Measurements from ENCODE around the gene BCL7A.

GRCh38 chr12:122097927-122098756 lies 76.5 kb downstream of the BCL7A start:
- TF ChIP-seq, protein P1, sequence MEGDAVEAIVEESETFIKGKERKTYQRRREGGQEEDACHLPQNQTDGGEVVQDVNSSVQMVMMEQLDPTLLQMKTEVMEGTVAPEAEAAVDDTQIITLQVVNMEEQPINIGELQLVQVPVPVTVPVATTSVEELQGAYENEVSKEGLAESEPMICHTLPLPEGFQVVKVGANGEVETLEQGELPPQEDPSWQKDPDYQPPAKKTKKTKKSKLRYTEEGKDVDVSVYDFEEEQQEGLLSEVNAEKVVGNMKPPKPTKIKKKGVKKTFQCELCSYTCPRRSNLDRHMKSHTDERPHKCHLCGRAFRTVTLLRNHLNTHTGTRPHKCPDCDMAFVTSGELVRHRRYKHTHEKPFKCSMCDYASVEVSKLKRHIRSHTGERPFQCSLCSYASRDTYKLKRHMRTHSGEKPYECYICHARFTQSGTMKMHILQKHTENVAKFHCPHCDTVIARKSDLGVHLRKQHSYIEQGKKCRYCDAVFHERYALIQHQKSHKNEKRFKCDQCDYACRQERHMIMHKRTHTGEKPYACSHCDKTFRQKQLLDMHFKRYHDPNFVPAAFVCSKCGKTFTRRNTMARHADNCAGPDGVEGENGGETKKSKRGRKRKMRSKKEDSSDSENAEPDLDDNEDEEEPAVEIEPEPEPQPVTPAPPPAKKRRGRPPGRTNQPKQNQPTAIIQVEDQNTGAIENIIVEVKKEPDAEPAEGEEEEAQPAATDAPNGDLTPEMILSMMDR (IDR thresholded peaks at IDR 0.05), result no peak
- TF ChIP-seq EZH2 (IDR thresholded peaks at IDR 0.05; ENCODE audit: borderline replicate concordance, insufficient read depth, low read depth, low read length, poor library complexity, severe bottlenecking), result no peak

Measured in B cell (primary cell).